IPS DF 4.7 (cell line): ENCODE measurements around the gene PSD4.
A peak's percentile ranks its signal among the peaks of the same experiment; 100 is the strongest.

ENCODE experiments used
- DNase-seq: peaks from one replicate; pipeline ENCODE4 v3.0.0-alpha.2; 2013; ENCODE audit warnings: low spot score; ENCODE audit errors: extremely low read depth

Gene PSD4

DNA sequence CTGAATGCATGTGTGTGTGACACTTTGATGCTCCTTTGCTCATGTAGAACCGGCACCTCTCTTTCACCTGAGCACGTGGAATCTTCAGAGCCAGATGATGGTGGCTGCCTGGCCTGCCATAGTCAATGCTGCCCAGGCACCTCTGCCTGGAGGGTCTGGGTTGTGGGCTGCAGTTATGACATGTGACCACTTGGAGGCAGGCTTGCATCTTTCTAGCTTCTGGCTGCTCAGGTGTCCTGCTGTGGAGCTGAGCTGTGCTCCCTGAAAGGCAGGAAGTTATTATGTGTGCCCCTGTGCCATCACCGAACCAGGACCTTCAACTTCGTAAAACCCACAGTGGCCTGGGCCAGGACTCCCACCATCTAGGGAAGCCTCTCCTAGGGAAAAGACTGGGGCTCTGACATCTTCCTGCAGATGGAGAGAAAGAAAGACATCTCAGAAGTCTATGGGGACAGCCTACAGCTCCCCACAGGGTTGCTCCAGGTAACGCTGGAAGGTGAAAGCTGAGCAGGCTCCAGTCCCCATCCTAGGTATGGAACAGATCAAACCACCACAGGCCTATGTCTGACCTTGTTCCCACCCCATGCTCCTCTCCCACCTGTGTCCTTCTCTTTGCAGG lies 30.2 kb downstream of the PSD4 start:
- peak; percentile 69 for DNase-seq

DNA sequence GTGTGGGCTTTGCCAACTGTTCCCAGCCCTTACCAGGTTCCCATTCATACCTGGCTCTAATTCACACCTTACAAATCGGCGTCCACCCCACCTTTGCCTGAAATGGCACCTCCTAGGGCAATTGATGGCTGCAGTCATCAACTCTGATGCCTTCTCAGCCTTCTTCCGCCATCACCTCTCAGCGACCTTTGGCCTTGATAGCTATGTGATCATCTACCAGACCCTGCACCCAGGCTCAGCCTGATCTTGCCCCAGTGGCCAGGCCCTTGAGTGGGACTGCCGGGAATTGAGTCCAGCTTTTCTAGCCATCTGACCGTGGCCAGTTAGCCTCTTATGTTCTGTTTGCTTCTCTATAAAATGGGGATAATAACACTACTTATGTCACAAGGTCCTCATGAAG lies 32.5 kb downstream of the PSD4 start:
- DNase-seq, result no peak

DNA sequence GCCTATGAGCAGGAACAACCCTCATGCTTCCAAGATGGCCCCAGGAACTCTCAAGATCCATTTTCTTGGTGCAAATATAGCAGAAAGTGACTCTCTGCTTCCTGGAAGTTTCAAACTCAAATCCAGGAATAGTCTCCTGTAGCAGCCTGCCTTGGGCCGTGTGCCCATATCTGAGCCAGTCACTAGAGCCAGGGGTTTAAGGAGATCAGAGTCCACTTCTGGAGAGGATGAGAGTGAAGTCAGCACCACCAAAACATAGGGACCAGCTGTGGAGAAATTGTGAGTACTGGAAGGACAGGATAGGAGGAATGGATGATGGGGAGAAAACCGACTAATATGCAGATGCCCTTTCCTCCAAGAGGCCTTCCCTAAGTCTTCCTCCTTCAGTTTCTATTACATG lies 33.2 kb downstream of the PSD4 start:
- no peak for DNase-seq

DNA sequence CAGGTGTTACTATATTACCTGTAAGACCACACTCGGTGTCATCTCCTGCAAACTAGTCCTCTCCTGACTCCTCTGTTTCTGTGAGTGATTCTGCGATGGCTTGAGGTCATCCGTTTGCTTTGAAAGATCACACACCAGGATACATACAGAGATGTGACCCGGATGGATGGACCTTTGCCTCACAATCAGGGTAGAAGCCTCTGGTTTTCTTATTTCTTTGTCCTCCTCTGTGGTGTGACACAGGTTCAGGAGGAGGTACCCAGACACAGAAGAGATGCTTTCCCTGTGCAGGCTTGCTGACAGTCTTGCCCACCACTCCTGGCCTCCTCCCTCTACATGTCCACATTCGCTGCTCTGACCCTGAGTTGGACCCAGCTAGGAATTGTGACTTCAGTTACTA lies 34.6 kb downstream of the PSD4 start:
- DNase-seq, result no peak

DNA sequence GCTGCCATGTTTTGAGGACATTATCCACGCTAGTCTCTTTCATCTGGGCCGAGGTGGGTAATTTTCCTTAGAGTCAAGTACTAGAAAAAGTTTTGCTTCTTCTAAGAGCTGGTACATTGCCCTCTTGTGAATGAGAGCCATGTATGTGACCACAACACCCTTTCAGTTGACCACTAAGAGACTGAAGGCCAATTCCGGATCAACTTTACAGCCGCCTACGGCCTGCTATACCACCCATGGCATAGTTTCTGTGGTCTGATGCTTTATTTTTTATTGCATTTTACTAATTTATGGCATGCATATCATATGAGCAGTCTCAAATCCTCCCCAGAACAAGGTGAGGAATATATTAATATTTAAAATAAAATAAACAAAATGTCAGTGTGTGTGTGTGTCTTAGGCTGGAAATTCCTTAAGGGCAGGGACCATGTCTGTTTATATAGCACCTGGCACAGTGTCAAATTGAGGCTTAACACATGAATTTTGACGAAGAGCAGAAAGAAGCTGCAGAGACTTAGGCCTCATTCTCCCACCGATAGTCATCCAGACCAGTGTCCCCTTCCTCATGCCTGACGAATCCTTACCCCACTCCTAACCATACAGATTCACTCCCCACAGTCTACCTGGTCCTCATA lies 35.4 kb downstream of the PSD4 start:
- DNase-seq, result no peak

DNA sequence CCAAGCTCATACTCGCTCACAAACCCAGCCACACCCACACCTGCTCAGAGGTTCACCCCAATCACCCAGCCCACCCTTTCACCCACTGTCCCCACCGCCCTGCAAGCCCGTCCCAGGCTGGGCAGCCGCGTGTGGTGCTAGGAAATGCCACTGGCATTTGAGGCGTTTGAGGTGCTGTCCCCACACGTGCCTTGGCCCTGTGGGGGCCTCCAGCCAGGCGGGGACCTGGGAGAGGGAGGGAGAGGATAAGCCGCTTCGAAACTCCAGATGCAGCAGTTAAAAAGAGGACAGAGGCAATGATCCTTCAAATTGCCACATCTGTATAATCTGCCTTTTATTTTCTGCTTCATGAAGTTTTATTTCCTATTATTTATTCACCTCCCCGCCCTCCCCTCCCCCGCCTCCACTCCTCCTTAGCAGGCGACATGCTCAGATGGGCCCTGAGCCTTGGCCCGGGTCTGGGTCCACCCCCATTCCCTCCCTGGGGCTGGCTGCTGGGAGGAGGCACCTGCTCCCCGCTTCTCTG lies 35.9 kb downstream of the PSD4 start:
- no peak for DNase-seq

DNA sequence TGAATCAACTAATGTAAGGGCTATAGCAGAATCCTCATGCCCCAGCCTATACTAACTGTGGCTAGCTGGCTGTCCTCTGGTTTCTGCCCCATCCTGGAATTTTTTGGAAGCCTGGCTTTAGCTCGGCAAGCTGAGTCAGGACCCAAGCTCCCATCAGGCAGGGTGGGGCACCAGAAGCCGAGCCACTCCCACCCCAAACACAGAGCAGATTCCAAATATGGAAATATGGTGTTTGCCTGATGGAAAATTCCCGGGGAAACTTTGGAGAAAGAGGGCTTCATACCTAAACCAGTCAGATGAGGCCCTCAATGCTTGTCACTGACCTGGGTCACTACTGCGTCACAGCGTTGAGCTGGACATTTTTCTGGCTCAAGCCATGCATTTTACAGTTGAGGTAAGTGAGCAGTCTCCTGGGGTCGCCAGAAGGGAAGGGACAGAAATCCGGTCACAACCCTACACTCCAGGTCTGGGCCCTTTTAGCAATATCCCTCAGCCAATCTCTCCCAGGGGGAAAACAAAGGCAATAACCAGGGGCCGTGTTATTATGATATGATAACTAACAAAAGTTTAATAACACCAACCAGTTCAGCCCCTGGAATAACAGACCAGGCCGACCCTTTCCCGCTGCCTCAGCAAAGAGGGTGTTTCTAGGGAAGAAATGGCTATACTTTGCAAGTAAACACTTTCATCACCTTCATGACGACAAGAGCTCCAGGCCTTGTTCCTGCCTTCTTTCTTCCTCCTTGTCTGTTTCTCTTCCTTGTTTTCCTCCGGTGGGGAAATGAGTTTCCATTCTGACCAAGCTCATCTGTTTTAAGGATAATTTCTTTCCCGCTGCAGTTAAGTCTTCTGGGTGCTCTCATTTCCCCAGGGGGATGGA lies 37.7 kb downstream of the PSD4 start:
- DNase-seq, result no peak

DNA sequence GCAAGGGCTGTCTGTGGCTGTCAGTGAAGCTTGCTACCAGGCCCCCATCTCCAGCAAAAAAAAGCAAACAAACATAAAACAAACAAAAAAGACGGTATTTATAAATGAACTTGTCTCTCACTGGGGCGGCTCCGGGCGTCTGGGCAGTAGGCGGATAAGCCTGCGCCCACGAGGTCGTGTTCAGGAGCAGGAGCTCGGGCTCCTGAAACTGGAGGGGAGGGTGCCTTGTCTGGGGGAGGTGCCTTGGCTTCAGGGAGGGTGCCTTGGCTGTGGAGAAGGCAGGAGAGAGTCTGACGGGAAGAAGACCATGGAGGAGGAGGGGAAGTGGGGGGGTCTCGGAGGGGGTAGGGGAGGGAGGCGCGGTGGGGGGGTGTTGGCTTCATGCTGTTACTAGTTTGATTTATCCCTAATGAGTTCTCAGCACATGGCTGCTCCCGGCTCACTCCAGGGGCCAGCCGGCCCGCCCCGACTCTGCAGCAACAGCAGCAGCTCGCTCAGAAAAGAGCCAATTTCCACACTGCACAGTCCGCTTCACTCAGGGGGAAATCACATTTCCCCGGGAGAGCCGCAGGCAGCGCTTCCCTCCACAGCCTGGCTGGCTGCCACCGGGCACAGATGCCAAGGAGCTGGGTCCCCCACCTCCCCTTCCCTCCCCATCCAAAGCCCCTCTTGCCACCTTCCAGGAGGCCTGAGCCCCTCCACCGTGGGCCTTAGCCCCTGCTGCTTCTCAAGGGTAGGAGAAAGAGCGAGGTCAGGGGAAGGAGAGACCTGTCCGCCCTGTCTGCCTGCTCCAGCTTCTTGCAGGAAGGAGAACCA lies 38.7 kb downstream of the PSD4 start:
- no peak for DNase-seq

DNA sequence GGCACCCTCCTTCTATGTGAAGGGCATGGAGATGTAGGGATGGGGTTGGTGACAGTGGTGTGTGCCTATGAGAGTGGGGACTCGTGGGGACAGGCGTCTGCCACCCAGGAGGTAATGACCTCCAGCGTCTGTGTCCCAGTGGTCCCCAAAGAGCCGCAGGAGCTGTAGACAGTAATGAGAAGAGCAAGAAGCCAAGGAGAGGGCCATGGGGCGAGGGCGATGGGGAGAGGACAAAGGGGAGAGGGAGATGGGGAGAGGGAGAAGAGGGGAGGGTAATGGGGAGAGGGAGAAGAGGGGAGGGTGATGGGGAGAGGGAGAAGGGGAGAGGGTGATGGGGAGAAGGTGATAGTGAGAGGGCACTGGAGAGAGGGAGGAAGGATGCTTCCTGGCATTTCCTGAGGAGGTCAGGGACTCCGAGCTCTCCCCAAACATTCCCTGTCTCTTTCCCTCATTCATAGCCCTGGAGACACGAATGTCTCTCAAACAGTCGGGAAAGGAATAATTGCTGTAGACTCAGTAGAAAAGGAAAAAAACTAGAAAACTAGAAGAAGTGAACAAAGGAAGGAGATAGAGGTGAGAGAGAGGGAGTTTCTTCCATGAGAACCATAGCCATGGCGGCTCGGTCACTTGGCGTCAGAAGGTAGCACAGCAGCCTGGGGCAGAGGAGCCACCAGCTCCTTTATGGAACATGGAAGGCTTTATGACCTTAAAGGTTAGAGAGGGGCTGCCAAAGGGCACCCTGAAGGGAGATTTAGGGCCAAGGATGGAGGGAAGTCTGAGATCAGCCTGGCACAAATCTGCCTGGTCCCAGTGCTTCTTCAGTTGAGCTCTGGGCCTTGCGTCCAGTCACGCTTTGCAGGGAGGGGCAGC lies 39.5 kb downstream of the PSD4 start:
- DNase-seq, result no peak

DNA sequence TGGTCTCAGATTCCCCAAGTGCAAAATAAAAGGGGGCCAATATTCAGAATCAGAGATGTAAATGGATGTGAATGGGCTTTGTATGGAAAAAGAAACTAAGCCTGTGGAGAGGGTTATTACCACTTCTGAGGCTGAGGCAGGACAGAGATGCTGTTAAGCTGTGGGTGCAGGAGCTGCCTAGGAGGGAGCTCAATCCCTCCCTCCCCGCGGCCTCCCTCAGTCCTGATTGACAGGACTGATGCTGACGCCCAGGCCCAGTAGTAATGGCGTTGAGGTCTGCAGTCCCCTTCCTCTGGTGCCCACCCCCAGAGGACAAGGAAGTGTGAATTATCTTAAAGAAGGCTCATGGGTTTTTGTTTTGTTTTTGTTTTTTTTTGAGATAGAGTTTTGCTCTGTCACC lies 40.4 kb downstream of the PSD4 start:
- no peak for DNase-seq

DNA sequence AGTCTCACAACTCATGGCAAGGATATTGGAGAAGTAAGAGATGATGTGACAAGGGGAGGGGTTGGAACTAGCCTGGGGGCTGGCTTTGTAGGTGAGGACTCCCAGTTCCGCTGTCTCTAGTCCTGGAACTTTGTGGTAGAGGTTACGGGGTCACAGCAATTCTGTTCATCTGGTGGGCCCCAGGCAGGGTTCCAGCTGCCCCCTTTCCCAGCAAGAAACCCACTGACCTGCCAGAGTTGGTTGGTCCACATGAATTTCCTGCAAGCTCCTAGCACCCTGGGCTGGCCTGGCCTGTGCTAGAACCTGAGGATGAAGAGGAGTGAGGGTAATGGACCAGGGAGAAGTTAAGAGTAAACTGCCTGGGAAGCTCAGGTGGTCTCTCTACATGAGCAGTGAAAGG lies 41.3 kb downstream of the PSD4 start:
- DNase-seq, result no peak

DNA sequence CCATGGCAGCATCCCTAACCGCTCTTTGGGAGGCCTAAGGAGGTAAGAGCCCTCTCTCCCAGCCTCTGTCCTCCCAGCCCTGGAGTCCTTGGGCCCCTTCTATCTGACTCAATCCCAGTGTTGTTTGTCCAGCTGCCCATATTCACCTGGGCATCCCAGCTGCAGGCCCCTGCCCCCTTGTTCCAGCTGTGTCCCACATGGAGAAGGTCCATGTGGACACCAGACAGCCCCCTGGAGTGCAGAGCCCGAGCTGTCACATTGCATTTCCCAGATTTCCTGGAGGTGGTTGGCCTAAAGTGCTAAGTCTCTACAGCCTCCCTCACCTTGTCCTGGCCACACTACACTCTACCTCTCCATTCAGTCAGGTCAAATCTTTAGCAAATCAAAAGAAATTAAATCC lies 42.5 kb downstream of the PSD4 start:
- DNase-seq, result no peak

DNA sequence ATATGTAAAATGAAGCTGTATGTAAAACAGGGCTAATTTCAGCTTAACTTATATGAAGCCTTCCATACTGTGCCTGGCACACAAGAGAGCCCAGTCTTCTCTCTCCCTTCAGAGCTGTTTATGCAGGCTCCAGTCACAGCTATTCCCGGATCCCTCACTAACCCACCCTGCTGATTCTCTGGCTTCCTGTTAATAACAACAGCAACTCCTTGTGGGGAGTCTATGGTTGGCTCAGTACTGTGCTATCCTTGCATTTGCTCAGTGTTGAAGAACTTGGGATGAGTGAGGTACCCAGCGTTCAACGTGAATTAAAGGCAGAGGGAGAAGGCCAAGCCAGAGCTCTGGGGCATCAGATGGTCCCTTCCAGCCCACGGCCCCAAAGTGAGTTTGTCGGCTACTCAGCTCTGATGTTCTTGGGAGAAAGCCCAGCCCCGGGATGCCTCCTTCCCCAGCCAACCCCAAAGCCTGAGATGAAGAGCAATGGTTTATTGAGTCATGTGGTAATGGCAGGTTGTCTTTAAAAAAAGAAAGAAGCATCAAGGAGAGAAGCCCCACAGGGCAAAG lies 43.2 kb downstream of the PSD4 start:
- DNase-seq, result no peak

DNA sequence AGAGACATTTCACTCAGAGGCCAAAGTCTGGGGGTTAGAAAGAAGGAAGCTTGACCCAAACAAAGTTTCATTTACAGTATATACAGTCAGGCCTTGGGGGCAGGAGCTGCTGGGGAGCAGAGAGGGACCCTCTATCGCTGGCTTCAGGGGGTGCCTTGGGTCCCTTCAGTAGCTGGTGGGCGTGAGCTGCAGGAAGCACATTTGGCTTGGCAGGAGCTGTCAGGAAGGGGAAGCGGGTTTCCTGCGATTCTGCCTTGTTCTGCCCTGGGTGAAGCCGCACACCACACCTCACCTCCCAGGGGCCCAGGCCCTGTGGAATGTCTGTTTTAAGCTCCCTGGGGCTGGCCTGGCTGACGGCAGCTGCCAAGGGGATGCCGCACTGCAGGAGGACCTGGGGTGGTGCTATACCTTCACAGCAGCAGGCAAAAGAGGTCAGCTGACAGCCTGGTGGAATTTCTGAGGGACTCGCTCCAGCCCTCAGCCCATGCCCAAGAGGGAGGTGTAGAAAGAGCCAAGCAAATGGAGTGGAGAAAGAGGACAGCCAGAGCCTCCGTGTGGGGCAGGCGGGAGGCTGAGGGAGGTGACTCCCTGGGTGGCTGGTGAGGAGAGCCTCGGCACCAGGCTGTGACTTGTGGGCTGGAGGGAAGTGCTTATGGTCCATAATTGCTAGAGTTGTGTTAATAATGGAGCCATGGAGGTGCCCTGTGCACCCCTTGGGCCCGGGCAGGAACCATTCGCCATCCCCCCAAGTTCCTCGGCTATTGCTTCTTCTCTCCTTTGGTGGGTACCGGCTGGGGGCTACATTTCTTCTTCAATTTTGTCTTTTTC lies 43.9 kb downstream of the PSD4 start:
- DNase-seq, result no peak

DNA sequence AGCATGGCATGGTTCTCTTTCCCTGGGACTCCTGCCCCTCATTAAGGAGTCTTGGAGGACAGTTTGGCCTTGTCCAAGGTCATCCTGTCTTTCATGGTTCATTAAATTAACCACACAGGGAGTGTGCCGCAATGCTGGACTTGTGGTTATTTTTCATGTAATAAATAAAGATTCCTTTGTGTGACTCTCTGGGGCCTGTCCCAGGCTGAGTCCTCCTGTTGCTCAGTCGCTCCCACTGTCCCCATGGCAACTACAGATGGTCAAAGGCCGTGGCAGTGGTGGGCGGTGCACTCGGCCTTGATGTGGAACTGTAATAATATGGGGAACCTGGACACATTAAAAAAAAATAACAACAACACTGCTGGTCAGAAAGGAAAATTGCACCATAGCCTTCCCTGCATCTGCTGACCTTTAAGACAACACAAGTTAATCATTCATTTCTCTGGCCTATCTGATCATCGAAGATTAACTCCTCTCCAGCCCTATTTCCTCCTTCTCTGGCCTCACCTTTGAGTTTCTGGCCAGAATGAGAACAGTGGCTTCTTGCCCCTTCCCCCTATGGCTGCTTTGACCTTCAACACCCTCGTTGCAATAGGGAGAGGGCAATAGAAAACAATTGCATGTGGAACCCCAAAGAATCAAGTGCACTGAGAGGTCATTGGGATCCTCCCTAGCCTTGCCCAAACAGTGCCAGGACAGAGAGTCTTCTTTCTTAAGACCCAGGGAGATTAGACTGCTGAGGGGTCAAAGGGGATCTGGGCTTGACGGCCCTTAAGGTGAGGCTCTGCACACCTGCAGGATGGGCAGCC lies 44.7 kb downstream of the PSD4 start:
- DNase-seq, result no peak

DNA sequence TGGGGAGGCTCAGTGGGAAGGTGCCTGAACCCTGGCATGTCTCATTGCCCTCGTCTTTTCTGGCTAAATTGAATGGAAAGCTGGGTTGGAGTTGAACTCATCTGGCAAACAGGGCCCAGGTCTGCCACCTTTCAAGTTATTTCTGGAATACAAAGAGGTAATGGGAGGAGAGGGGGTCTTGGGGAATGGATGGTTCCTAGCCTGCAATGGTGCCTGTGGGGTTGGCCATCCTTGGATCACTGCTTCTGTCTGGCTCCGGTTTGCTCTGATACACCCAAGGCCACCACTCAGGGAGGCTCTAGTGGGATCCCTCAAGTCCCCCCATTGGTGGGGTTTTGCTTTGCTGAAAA lies 45.3 kb downstream of the PSD4 start:
- no peak for DNase-seq

DNA sequence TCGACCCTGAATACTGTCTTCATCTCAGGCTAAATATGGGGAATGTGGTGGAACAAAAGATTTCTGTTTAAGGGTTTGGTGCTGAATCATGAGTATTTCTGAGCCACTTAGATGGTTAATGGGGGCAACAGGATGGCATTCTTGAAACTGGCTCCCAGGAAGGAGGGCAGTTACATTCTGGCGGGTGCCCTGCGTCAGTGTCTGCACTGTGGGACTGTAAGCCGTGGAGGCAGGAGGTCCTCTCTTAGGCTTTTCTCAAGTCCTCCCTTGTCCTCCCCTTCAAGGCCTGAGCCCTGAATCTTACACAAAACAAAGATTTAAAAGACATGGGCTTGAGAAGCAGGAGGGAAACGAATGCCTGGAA lies 45.7 kb downstream of the PSD4 start:
- no peak for DNase-seq

DNA sequence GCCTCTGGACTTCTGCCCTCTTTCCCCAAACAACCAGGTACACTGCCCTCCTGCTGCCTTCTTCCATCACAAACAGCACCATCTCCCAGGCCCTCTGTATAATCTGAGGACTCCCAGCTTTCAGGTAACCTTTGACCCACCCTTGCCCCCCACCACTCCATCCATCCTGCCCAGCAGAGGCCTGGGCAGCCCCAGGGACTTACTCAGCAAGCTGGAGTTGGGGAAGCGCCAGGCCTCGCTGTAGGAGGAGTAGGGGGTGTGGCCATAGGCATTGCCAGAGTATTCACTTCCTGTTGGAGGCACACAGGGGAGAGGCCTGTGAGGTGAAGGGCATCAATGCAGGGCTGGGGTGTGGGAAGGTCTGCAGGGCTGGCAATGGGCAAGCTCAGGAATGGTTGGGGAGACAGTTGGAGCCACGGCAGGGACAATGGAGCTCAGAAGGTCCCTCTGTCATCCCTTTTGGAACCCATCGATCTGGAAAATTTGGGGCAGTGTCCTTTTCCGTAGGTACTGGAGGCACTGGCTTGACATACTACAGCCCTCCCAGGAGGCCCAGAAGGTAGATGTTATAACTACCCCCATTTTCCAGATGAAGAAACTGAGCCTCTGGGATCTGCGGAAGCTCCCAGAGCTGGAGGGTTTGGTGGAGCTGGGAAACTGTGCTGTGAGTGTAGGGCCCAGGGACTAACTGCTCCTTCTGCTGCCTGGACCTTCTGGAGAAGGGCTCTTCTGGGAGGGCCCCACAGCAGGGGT lies 46.3 kb downstream of the PSD4 start:
- DNase-seq, result no peak
